ENCODE measurements around the gene ADGRB2.

DNA sequence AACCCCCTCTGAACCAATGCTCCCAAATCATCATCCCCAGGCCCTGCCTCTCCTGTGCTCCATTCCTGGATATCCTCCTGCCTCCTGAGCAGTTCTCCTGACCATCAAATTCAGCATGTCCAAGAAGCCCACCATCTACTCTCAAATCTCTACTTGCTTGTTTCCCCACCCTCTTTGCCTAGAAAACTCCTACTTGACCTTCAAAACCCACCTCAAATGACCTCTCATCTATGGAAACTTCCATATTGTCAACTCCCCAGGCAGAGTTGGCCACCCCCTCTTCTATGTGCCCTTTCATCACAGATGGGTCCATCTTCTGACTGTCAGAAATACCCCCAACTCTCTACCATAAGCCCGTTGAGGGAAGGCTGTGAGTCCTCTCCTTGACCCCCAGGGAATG lies 16.8 kb downstream of the ADGRB2 start:
- TF ChIP-seq, protein P1, sequence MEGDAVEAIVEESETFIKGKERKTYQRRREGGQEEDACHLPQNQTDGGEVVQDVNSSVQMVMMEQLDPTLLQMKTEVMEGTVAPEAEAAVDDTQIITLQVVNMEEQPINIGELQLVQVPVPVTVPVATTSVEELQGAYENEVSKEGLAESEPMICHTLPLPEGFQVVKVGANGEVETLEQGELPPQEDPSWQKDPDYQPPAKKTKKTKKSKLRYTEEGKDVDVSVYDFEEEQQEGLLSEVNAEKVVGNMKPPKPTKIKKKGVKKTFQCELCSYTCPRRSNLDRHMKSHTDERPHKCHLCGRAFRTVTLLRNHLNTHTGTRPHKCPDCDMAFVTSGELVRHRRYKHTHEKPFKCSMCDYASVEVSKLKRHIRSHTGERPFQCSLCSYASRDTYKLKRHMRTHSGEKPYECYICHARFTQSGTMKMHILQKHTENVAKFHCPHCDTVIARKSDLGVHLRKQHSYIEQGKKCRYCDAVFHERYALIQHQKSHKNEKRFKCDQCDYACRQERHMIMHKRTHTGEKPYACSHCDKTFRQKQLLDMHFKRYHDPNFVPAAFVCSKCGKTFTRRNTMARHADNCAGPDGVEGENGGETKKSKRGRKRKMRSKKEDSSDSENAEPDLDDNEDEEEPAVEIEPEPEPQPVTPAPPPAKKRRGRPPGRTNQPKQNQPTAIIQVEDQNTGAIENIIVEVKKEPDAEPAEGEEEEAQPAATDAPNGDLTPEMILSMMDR (IDR thresholded peaks at IDR 0.05) = no peak
- no peak for TF ChIP-seq POLR2A (IDR thresholded peaks at IDR 0.05)
